ENCODE results near the gene LCNL1.

LCNL1 gene

GRCh38 chr9:136982232-136983051, at the start of gene LCNL1:
Gene LCNL1 (plus strand): TSS chr9:136982993. CDS start chr9:136983587, 594 bp downstream.
- DNase-seq, result no peak

- DNase-seq, result no peak
Measured at GRCh38 chr9:136934277-136934676, 48.5 kb upstream of the LCNL1 start.

DNA sequence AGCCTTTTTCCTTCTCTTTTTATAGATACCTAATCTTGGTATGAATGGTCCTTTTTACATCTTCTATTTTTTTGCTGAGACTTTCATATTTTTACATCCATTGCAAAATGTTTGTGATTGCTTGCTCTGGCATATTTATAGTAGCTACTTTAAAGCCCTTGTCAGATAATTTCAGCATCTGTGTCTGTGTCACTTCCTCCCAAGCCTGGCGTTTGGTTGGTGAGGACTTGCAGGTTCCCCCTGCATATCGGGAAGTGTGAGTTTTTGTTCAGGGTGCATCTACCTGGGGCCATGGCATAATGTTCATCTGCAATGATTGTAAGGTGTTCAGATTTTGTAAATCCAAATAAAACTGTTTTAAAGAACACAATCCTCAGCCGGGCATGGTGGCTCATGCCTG, 47.1 kb upstream of the LCNL1 start:
- DNase-seq, result no peak

- DNase-seq, result no peak
Measured at GRCh38 chr9:136936645-136937170, 46.1 kb upstream of the LCNL1 start.

GRCh38 chr9:136937186-136938001, 45.4 kb upstream of the LCNL1 start:
- DNase-seq, result no peak

GRCh38 chr9:136939431-136939995, 43.3 kb upstream of the LCNL1 start:
- no peak for DNase-seq

DNA sequence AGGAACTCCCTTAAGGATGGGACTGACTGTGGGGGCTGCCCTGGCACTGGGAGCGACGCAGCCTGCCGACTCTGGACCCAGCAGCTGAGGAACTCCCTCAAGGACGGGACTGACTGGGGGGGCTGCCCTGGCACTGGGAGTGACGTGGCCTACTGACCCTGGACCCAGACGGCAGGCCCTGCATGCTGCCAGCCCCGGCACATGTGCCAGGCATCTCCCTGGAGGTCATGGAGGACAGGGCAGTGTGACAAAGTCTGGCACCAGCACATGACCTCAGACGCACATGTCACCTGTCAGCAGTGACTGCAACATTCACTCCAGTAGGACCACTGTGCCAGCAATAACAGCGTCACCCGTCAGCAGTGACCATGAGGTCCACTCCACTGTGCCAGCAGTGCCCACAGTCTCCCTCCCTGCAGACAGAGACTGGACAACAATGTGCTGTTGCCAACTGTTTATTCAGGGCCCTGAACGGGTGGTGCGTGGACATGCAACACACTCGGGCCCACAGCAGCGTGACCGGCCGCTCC, 42.7 kb upstream of the LCNL1 start:
- no peak for DNase-seq

GRCh38 chr9:136940526-136941230, 42.1 kb upstream of the LCNL1 start:
- DNase-seq, result no peak

DNA sequence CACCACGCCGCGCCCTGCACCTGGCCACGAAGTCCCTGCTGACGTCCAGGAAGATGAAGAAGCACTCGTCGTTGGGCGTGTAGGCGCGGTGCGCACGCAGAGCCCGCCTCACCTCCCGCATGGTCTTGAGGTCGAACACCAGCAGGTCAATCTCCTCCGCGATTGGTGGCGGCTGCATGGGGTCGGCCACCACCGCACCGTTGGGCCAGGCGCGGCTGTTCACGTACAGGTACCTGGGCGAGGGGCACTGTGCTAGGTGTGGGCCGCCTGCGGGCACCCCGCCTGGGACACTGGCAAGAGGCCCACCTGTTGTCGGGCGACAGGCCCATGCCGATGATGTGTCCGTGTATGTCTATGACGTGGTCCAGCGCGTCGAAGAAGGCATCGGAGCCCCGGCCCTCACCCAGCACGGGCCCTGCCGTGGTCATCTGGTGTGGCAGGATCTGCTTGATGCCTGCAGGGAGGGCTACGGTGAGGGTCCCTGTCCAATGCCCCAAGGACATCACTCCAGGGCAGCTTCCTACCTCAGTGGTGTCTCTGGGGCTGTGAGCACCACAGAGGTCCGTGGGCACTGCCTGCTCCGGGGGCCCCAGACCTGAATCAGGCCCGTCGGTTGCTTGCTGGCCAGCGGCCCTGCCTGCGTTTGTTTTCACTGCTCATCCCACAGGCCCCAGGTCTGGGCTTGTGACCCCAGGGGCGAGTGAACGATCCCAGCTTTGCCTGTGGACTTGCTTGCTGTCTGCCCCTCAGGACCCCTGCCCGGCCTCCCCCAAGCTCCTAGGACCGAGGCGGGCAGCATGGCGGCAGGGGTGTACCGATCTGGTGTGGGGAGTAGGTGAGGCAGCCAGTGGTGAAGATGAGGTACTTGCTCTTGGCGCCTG, 41.3 kb upstream of the LCNL1 start:
- no peak for DNase-seq

DNA sequence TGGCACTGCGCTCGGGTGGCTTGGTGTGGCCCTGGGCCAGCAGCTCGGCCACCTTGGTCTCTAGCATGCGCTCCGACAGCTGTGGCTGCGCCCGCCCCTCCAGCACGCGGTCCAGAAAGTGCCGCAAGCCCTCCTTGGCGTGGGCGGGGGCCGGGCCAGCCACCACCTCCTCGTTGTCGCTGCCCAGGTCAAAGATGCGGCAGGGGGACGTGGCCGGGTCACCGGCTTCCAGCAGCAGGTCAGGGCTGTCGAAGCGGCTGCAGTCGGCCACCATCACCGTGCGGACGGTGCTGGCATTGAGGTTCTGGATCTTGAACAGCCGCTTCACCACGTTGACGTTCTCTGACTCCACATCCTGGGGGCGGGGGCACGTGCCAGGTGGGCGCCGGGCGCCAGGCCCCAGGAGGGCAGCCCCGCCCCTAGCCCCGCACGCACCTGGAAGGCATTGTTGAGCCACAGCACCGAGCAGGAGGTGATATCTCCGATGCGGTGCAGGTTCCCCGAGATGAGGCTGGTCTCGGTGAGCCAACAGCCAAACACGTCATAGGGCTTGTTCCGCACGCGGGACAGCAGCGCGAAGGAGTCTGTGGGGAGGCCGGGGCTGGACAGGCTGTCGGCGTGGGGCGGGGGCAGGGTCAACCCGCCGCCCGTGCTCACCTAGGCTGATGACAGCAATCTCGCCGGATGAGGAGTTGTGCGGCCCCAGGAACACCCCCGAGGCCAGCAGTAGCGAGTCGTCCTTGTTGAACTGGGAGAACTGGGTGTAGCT, 40.5 kb upstream of the LCNL1 start:
- no peak for DNase-seq

GRCh38 chr9:136942881-136943230, 39.9 kb upstream of the LCNL1 start:
- DNase-seq, result no peak

- DNase-seq, result no peak
Measured at GRCh38 chr9:136943291-136944211, 39.2 kb upstream of the LCNL1 start.

DNA sequence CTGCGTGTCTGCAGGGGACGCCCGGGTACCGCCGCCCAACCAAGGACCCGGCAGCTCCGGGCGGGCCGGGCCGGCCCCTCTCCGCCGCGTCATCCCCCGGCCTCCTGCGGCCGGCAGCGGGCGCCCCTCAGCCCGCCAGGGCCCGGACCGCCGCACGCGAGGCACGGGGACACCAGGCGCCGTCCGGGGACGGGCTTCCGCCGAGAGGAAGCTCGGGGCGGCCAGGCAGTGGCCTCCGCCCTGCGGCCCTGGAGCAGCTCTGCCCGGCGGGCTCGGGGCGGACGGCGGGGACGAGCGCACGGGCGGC, 38.6 kb upstream of the LCNL1 start:
- DNase-seq, result no peak

GRCh38 chr9:136944519-136945332, 38.1 kb upstream of the LCNL1 start, which contains the start of the genes C8G and FBXW5:
Gene C8G (plus strand): TSS chr9:136945243. CDS start chr9:136945321, 78 bp downstream.
Gene FBXW5 (minus strand): TSS chr9:136944738. CDS start chr9:136944083, 655 bp downstream.
- DNase-seq, result peak; percentile 66

- DNase-seq, result no peak
Measured at GRCh38 chr9:136945333-136946227, 37.2 kb upstream of the LCNL1 start.

DNA sequence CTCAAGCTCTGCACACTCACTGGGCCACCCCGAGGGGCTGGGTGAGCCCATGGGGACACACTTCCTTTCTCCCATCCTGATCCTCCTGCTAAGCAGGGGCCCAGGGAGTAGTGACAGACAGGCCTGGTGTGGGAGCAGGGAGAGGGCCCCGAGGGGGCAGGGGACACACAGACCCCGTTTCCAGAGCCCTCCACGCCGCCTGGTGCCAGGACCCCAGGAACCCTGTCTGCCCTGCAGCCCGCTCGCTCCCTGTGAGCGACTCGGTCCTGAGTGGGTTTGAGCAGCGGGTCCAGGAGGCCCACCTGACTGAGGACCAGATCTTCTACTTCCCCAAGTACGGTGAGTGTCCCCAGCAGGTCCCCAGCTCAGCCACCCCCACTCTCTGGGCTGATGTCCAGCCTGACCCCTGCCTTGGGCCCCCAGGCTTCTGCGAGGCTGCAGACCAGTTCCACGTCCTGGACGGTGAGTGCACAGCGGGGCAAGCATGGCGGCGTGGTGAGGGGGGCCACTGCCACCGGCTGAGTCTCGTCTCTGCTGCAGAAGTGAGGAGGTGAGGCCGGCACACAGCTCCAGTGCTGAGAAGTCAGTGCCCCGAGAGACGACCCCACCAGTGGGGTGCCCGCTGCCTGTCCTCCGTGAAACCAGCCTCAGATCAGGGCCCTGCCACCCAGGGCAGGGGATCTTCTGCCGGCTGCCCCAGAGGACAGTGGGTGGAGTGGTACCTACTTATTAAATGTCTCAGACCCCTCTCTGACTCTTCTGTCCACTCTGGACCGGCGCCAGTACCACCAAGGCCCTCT, 36.4 kb upstream of the LCNL1 start:
- DNase-seq, result no peak

Measured in DMS 273 treated with DMSO at 0.1 percent for 48 hours (cell line).